Hematopoietic multipotent progenitor cell (in vitro differentiated cells): Measurements from ENCODE around the gene SHMT1. TPM values are rescaled to one million over a fixed set of nuclear protein-coding genes. Genes with fewer than 3 reads are reported as not detected.
A peak's percentile ranks its signal among the peaks of the same experiment; 100 is the strongest.
"Not testable (repeated sequence)": the region's sequence is repeated elsewhere in the genome, so short reads cannot be mapped to it uniquely, and the experiment has no call there.

Experiments
- DNase-seq, 3 donors: peaks; one replicate each; pipeline ENCODE4 v3.0.0-alpha.2; 2011 to 2015; ENCODE audit warnings: low read depth in 2 of 3, low spot score in 2 of 3
- total RNA-seq: library from RNA; depleted of rRNA; stranded (reverse); fragments of >200 nt; gene quantifications from one replicate; pipeline ENCODE4 v1.2.3, GENCODE V29; 2012

SHMT1 gene
- total RNA-seq: 18.9 TPM

DNA sequence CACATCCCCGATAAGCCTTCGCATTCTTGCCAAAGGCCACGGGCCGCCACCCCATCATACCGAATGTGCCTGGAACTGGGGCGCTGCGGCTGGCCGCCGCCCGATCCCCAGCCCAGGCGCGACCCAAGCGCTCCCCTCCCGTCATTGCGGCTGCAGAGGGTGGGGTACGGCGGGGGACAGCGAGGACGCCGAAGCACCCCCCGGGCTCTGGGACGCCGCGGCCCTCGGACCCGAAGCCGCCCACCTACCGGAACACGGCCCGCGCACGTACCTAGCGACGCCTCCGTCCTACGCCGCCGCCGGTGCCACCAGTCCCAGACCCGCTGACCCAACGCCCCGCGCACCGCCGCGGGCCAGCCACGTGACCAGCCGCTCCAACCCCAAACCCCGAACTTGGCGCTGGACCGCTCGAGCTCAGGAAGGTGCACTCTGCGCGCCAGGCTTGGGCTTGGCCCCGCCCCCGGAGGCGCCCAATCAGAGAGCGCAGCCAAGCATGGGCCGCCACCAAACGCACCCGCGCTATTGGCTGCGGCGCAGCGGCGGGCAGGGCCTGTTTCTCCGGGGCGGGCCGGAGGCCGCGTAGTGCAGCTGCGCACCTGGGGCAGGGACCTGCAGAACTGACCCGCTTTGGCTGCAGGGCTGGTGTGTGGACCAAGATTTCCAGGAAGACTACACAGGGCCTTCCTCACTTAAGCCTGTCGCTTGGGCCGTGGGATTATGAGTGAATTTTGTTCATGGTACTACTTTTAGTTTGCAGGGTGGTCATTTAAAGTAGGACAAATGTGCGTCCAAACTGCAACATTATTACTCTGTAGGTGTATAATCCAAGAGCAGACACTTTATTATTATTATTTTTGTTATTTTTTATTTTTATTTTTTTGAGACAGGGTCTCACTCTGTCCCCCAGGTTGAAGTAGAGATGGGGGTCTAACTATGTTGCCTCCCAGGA lies at the start of gene SHMT1:
TSS of gene SHMT1 (minus strand) at position 450 of the 949 bp plus-strand sequence. CDS start 7,569 bp downstream, outside the sequence.
- DNase-seq: peak; percentile 73 to 86 (median 86)

DNA sequence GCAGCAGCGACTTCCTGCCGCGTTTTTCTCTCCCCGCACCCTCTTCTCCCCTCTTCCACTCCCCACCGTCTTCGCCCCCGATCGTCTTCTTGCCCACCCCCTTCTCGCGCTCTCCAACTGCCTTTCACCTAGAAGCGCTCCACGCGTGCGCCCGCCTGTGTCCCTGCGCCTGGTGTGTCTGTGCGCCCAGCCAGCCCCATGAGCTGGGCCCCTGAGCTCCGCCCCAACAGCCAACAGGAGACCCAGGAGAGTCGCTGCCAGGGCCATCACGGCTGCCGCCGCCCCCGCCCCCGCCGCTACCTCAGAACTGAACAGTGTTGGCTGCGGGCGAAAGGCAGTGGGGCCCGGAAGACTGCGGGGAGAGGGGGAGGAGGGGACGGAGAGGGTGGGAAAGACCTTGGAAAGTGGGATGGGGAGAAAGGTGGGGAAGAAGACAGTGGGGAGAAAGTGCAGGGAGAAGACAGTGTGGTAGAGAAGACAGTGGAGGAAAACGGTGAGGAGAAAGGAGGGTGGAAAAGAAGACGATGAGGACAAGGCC lies 48.7 kb upstream of the SHMT1 start:
- not testable (repeated sequence) for DNase-seq

DNA sequence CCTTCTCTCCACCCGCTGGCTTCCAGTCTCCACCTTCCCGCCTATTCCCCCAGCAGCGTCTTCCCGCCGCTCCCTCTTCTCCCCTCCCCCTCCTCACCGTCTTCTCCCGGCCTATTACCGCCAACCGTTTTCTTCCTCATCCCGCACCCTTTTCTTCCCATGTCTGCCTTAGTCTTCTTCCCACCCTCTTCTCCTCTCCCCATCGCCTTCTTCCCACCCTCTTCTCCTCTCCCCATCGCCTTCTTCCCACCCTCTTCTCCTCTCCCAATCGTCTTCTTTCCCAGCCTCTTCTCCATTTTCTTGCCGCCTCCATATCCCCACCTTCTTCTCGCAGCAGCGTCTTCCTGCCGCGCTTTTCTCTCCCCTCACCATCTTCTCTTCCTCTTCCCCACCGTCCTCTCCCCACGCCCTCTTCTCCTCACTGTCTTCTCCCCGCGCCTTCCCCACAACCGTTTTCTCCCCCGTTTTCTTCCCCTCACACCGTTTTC lies 48.1 kb upstream of the SHMT1 start:
- DNase-seq: peak in 1 of 3 donors; percentile 4

GRCh38 chr17:18410736-18411135 lies 47.4 kb upstream of the SHMT1 start:
- not testable (repeated sequence) for DNase-seq

DNA sequence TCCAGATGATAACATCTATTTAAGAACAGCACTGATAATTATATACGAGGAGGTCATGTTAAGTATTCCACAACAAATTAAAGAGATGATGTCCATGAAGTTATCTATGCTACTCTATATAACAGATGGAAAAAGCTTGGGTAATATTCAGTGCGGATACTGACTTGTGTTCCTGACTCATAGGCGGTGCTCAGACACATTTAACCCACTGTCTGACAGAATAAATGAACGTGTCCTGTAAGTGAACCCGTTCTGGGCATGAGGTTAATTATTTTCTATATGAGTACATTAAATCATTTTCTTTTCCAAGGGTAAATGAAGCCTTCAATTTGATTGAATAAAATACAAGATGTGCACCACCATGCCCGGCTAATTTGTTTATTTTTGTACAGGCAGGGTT lies 46.0 kb upstream of the SHMT1 start:
- not testable (repeated sequence) for DNase-seq

GRCh38 chr17:18408906-18409305 lies 45.6 kb upstream of the SHMT1 start:
- peak in 1 of 3 donors; percentile 21 for DNase-seq

DNA sequence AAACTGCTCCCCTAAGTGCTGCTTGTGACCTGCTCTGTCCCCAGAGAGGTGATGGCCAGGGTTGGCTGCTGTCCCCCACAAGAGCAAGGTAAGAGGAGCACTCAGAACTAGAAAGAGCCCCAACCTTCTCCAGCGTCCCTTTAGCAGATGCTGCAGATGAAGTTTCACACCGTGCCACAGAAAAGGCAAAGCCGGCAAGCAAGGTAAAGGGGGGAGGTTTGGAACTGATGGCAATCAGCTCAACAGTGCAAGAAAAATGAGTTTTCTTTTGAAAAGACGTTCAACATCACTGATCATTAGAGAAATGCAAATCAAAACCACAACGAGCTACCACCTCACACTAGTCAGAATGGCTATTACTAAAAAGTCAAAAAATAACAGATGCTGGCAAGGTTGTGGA lies 40.3 kb upstream of the SHMT1 start:
- DNase-seq: not testable (repeated sequence)

DNA sequence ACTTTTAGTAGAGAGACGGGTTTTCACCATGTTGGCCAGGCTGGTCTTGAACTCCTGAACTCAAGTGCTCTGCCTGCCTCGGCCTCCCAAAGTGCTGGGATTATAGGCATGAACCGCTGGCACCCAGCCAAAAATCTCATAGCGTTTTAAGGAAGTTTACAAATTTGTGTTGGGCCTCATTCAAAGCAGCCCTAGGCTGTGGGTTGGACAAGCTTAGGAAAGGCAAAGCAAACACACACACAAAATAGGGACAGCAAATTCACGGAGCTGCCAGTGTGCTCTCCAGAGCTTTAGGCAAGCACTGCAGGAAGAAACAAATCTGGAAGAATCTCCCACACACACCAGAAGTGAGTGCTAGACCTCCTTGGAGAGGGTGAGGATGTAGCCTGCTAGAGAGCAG lies 39.8 kb upstream of the SHMT1 start:
- DNase-seq: not testable (repeated sequence)

DNA sequence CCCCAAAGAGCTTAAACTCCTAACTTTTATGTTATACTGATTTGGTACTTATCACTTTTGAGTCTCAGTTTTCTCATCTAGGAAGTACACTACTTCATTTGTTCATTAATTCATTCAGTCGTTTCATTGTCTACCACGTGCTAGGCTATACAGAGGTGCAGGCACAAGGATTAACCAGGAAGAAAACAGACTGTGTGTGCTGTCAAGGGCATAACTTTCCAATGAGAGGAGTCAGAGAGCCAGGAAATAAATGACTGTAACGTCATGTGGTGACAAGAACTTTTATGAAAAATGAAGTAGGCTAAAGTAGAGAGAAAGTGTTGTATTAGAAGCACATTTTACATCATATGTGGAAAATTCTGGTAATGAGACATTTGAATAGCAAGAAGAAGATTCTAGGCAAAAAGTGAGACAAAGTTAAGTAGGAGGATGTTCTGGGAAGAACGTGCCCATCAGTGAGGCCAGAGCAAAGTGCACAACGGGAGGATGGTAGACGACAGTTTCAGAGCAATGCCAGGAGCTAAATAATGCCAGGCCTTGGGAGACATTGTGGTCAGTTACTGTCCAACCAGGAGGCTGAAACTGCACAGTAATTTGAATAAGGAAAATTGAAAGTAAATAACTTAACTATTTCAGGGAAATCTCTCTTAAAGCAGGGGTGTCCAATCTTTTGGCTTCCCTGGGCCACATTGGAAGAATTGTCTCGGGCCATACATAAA lies 38.7 kb upstream of the SHMT1 start:
- DNase-seq: not testable (repeated sequence)

DNA sequence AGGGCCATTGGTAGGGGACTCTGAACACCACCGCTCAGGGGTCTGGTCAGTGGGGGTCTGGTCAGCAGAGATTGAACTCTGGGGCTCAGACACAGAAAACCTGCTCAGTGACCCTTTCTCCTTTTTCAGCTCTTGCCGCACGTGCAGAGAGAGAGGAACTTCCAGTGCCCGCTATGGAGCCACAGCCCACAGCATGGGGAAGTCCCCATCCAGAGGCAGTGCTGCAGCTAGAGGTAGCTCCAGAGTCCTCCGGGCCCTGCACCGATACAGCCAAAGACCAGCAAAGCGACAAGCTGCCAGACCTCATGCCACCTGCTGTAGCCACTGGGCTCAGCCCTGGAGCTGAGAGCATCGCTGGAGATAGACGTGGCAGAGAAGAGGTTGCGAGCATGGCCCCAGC lies 25.4 kb upstream of the SHMT1 start:
- not testable (repeated sequence) for DNase-seq

DNA sequence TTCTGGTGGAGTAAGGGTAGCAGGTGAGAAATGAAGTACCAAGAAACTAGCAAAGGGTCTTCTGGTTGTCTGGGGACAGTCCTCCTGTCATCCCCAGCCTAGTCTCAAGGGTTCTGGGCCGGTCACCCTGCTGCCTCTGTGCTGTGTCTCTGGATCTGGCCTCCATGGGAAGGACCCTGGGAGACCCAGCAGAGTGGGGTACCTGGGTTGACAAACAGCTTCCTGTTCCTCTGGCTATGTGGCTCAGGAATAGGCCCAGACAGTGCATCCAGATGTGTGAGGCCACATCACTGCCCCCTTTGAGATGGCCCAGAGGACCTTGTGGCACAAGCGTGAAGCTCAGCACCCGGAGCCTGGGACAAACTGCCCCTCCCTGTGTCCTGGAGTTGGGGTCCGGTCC lies 24.9 kb upstream of the SHMT1 start:
- DNase-seq: not testable (repeated sequence)

GRCh38 chr17:18387583-18387982 lies 24.2 kb upstream of the SHMT1 start:
- DNase-seq: not testable (repeated sequence)

DNA sequence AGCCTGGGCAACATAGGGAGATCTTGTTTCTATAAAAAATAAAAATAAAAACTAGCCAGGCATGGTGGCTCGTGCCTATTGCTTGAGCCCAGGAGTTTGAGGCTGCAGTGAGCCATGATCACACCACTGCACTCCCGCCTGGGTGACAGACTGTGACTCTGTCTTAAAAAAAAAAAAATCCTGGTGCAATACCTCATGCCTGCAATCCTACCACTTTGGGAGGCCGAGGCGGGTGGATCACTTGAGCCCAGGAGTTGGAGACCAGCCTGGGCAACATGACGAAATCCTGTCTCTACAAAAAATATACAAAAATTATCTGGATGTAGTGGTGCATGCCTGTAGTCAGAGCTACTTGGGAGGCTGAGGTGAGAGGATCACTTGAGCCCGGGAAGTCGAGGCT lies 20.9 kb upstream of the SHMT1 start:
- not testable (repeated sequence) for DNase-seq

GRCh38 chr17:18383079-18383481 lies 19.7 kb upstream of the SHMT1 start:
- DNase-seq: peak in 2 of 3 donors; percentile 23 to 27

DNA sequence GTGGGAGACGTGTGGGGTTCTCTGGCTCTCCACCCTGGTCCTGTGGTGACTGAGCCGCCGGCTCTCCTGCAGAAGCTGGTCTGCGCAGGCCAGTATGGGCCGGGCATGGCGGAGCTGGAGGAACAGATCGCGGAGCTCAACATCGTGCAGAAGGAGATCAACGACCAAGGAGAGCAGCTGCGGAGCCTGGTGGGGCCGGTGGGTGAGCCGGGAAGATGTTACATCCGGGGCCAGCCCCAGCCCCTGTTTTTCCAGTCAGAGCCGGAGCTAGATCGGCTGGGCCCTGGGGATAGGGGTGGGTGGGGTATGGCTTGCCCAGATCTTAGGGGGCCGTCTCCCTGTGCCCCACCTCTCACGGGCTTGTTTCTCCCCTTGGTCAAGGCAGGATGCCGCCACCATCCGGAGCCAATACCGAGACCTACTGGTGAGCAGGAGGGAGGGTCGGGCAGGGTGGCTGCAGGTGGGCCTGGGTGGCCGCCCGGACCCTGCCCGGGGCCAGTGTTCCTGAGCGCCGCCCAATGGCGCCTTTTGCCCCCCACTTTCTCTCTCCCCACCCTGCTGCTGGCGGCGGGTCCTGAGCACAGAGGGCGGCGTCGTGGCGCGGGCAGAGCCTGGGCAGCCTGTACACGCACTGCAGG lies 19.2 kb upstream of the SHMT1 start:
- no peak for DNase-seq

GRCh38 chr17:18381953-18382245 lies 18.5 kb upstream of the SHMT1 start:
- DNase-seq: no peak

DNA sequence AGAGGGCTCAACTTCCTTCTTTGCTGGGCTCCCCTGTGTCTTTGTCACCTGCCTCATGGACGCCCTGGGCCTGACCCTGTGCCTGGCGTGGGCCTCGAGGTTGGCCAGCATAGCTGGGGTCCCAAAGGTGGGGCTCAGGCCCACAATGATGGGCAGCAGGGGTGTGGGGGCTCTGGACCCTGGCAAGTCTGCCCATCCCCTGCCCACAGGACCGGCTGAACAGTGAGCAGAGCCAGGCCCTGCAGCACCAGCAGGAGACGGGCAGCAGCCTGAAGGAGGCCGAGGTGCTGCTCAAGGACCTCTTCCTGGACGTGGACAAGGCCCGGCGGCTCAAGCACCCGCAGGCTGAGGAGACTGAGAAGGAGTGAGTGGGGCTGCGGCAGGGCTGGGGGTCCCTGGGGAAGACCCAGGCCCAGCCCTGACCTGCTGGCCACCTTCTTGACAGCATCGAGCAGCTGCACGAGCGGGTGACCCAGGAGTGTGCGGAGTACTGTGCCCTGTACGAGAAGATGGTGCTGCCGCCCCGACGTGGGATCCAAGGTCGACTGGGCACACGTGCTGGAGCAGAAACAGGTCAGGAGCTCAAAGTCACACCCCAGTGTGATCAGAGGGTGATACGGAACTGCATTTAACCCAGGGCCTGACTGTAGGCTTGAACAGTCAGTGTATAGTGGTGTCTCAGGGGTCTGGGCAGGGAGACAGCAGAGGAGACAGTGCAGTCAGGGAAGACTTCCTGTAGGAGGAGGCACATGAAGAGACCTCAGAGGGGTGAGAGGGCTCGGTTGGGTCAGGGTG lies 18.0 kb upstream of the SHMT1 start:
- DNase-seq: no peak

DNA sequence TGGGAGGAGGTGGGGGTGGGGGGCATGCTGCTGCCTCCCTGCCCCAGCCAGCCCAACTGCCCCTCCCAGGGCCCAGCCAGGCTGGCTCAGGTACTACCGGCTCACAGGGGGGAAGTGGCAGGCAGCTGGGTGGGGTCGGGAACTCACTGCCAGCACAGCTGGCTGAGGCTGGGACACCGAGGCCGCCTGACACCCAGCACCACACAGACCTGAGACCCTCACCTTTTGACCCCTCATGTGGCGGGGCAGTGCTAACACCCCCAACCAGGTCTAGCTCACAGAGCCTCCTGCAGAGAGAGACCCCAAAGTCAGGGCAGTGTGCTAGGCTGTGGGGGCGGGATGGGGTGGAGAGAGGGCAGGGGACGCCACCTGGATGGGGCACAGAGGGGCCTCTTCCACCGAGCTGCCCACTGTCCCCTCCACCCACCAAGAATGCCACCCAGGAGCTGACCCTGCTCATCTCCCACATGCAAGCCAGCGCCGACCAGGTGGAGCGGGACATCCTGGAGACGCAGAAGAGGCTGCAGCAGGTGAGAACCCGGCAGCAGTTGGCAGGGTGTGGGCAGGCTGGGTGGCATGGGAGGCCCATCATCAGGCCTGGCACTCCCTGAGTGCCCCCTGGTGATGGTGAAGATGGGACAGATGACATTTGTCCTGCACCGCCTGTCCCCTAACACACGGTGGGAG lies 17.3 kb upstream of the SHMT1 start:
- DNase-seq: no peak
